HG03139 (cell line): ENCODE data around the gene RAMAC.
"Not testable (repeated sequence)": the region's sequence is repeated elsewhere in the genome, so short reads cannot be mapped to it uniquely, and the experiment has no call there.

ENCODE experiments used
- ATAC-seq: cut with Tn5 transposase; IDR thresholded peaks from one replicate; pipeline ENCODE4 v1.9.1; 2021; ENCODE audit not compliant: unreplicated experiment

RAMAC gene

DNA sequence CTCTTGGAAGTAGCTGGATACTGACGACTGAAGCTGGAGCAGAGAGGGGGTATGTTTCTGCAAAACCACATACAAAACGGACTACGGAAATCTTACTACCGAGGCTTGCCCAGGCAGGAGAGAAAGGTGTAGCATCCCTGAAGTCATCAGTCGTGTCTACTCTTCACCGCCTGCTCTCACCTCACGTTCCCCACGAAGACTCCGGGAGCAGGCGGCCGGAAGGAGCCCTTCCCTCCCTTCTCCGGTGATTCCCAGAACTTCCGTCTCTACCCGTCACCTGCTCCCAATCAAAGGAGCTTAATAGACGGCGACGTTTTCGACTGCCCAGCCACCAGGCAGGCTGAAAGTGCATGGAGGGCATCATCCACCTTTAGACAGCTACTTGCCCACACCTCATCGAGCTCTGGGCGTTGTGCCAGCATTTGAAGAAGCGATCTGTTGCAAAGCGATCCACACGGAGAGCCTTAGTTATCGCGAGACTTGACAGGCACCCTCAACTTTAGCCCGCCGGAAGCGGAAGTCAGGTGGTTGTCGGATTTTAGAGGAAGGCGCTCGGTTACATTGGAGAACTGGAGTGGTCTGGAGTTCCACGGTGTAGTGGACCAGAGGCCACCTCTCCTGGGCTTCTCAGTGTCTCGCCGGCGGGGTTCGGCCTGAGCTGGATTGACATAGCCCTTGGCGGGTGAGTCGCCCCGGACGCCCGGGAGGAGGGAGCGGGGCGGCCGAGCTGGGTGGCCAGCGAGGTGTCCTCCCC is at the start of gene RAMAC:
TSS of gene RAMAC (plus strand) at position 523 of the 754 bp plus-strand sequence. CDS start 2,809 bp downstream, outside the sequence.
- peak; percentile 96 for ATAC-seq

GRCh38 chr15:82936966-82937711 is 48.9 kb upstream of the RAMAC start:
- ATAC-seq = no peak

GRCh38 chr15:82937712-82938058 is 48.3 kb upstream of the RAMAC start:
- ATAC-seq = no peak

DNA sequence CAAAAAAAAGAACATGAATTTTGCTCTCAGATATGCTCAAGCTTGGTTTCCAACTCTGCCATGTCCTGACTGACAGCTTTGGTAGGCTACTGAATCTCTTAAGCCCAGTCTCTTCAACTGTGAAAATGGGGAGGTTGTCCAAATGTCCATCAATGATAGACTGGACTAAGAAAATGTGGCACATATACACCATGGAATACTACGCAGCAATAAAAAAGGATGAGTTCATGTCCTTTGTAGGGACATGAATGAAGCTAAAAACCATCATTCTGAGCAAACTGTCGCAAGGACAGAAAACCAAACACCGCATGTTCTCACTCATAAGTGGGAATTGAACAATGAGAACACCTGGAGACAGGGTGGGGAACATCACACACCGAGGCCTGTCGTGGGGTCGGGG is 46.3 kb upstream of the RAMAC start:
- not testable (repeated sequence) for ATAC-seq

- ATAC-seq = no peak
These were observed 43.3 kb upstream of the RAMAC start for GRCh38 chr15:82942691-82943090.

- no peak for ATAC-seq
These were observed 42.8 kb upstream of the RAMAC start for GRCh38 chr15:82943176-82943575.

DNA sequence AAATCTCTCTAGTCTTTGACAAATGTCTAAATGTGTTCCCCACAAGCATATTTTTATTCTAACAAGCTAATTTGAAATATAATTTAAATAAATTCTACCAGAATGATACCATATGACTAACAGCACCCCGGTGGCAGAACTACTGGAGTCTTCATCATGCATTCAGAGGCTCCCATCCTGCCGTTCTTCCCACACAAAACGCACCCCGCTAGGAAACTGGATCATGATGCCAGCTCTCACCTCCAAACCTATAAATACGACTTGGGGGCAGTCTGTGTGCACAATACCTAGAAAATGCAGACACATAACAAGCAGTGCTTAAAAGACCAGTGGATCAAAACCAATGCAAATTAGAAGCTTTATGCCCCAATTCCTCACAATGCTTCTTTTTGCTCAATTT is 42.0 kb upstream of the RAMAC start:
- ATAC-seq = no peak

DNA sequence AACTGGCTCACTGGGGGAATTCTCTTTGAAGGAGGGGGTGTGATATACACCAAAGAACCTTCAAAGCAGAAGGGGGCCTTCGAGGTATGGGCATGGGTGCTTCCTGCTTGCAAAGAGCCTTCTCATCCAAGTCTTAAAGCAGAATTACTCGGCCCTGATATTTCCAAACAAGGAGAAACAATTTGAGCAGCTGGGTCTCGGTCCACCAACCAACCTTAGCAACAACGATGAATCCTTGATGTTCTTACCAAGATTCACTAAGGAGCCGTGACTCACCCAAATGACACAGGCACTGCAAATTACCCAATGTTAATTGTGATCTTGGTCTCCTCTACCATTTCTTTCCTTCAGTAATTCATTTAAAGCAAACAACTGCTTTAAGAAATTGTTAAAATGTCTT is 41.2 kb upstream of the RAMAC start:
- no peak for ATAC-seq

- no peak for ATAC-seq
These were observed 40.7 kb upstream of the RAMAC start for GRCh38 chr15:82945326-82945725.

GRCh38 chr15:82946155-82946701 is 39.8 kb upstream of the RAMAC start:
- no peak for ATAC-seq

DNA sequence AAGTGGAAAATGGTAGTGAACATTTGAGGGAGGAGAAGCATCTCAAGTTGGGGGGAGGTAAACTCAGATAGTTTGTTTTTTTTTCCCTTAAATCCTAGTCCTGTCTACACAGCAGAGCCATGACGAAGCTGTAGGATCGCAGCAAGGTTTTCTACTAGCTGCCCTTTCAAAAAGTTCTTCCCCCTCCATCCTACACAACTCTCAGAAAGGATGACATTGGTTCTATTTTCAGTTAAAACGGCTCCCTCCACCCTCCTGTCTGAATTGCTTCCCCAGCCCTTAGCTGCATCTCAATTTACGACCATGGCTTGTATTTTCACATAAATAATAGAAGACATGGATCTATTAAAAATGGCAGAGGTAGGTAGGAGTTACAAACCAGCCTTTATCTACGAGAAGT is 35.7 kb upstream of the RAMAC start:
- no peak for ATAC-seq

GRCh38 chr15:82950746-82951370 is 35.2 kb upstream of the RAMAC start:
- no peak for ATAC-seq

DNA sequence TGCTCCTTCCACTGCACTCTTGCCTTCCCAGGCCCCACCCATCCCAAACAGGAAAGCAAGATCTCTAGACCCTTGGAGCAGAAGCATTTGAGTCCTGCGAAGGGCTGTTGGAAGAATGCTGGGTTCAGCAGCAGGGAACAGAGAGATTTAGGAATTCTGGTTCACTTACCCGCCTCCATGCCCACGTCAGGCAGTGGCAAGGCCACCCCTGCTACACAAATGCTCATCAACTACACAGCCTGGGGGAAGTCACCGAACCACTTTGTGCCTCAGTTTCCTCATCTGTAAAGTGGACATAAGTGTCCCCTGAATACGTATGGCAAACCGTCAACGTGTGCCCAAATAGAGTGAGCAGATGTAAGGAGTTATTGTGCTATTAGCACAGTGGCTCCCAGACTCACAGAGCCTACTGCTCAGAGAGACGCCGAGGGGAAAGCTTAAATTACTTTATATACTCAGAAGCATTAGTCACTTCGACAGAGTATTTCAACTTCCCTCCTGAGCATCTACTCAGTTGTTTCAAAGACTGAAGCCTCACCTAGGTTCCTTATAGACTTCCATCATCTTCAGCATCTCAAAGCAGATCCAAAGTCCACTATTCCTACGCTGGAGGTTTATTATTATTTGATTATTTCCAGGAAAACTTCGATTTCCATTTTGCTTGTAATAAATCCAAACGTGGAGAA is 34.4 kb upstream of the RAMAC start:
- no peak for ATAC-seq

- no peak for ATAC-seq
These were observed 33.6 kb upstream of the RAMAC start, which contains the start of gene HOMER2 for GRCh38 chr15:82952158-82953081. HOMER2 (minus strand) TSS chr15:82952720; CDS start chr15:82952535, 185 bp downstream.

DNA sequence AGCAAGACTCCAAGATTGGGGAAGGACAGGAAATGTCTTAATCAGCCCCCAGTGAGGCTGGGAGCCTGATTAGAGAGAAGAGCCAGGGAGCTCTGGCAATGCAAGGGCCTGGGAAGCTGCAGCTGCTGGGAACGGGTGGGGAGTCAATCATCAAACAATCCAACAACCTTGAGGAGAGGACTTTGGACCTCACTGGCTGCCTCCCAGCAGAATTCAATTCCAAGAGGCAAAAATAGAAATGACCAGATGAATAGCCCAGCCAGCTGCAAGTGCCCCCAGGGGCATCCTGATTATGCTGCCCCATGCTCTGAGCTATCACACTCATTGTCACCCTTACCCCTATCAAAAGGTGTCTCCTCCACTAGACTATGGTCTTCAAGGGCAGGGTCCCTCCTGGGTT is 27.4 kb upstream of the RAMAC start:
- ATAC-seq = no peak

DNA sequence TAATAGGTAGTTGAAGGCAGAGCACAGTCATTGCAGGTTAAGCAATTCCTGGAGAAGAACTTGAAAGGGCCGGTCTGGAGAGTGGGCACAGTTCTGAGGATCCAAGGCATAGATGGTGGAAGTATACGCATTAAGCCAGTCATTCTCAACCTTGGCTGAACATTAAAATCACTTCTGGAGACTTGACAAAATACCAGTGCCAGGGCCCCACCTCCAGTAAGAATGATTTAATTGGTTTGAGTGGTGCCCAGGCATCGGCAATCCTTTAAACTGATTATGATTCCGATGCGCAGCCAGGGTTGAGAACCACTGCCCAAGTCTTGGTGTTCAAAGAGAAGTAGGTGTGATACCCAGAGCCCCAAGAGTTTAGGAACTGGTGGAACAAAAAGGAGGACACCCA is 26.6 kb upstream of the RAMAC start:
- no peak for ATAC-seq

DNA sequence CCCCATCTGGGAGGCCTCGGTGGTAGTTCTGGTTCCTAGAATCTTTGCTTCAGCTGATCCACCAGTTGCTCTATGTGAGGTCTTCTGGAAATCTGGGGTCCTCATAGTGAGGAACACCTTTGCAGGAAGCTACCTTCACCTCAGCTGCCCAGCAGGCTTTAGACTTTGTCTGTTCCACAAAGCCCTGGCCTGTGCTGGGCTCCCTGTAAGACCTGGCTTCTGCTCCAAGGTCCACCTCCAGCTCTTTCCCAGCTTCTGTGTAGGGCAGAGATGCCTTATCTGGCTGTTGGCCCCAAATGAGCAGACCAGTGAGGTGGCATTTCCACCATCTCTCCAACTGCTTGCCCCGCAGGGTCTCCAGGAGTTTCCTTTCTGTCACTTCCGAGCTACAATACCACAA is 25.2 kb upstream of the RAMAC start:
- ATAC-seq = no peak

- ATAC-seq = no peak
These were observed 22.3 kb upstream of the RAMAC start for GRCh38 chr15:82963471-82964341.

DNA sequence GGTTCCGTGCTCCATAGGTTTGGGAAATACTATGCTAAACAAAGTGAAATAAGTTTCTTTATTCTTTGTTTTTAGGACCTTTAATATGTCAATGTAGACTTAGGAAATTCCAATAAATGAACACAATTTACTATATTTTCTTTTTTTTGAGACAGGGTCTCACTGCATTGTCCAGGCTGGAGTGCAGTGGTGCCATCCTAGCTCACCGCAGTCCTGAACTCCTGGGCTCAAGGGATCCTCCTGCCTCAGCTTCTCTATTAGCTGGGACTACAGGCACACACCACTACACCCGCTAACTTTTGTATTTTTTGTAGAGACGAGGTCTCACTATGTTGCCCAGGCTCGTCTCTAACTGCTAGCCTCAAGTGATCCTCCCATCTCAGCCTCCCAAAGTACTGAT is 21.1 kb upstream of the RAMAC start:
- ATAC-seq = no peak
